ENCODE data around the gene KIAA0753. TPM values are rescaled to one million over a fixed set of nuclear protein-coding genes. Genes with fewer than 3 reads are reported as not detected.

Gene KIAA0753
- total RNA-seq, 1 donor from 2014 or later: 14.5 TPM

DNA sequence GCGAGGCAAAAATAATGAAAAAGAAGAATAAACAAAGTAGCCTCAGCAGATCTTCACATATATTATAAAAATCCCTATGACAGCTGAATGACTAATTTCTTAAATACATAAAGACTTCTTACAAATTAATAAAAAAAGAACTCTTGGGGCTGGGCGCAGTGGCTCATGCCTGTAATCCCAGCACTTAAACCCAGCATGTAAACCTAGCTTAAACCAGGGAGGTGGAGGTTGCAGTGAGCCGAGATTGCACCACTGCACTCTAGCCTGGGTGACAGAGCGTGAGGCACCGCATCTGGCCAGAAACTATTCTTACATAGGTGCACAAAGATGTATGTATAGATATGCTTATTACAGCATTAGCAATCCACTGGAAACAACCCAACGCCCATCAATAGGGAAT is 38.7 kb upstream of the KIAA0753 start:
- Mint-ChIP-seq H3K36me3 (ENCODE audit: low read depth) (no peaks in the 10 kb centered on the region), H3K9me3 (ENCODE audit: low read depth) (no peaks in the 10 kb centered on the region), H3K4me1 (ENCODE audit: low read depth) (peaks cover 2% of the 10 kb centered on the region), H3K27ac (ENCODE audit: unreplicated experiment) (no peak overlapping the region), H3K4me3 (ENCODE audit: unreplicated experiment) (no peak overlapping the region), H3K27me3 (ENCODE audit: low read depth) (peaks cover 23% of the 10 kb centered on the region)
- TF ChIP-seq, protein P1, sequence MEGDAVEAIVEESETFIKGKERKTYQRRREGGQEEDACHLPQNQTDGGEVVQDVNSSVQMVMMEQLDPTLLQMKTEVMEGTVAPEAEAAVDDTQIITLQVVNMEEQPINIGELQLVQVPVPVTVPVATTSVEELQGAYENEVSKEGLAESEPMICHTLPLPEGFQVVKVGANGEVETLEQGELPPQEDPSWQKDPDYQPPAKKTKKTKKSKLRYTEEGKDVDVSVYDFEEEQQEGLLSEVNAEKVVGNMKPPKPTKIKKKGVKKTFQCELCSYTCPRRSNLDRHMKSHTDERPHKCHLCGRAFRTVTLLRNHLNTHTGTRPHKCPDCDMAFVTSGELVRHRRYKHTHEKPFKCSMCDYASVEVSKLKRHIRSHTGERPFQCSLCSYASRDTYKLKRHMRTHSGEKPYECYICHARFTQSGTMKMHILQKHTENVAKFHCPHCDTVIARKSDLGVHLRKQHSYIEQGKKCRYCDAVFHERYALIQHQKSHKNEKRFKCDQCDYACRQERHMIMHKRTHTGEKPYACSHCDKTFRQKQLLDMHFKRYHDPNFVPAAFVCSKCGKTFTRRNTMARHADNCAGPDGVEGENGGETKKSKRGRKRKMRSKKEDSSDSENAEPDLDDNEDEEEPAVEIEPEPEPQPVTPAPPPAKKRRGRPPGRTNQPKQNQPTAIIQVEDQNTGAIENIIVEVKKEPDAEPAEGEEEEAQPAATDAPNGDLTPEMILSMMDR (IDR thresholded peaks at IDR 0.05): no peak
- DNase-seq (ENCODE audit: low spot score): peak; percentile 9

DNA sequence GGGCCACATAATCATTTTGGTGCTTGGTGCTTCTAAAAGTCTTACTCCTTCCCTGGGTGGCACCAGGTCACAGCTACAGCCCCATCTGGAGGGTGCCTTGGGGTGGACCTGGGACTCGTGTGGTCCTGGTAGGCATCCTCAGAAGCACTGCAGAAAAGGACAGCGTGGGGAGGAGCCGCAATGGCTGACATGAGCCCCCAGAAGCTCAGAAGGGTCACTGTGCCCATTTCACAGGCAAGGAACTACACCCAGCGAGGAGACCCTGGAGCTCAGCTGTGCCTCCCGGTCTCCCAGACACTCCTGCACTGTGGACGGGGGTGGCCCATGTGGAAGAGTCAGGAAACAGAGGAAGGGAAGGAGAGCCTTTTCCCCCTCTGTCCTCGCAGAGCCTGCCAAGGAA is 37.4 kb upstream of the KIAA0753 start:
- Mint-ChIP-seq H3K4me3 (ENCODE audit: unreplicated experiment) (no peak overlapping the region), H3K36me3 (ENCODE audit: low read depth) (no peaks in the 10 kb centered on the region), H3K4me1 (ENCODE audit: low read depth) (peaks cover 2% of the 10 kb centered on the region), H3K27me3 (ENCODE audit: low read depth) (peaks cover 19% of the 10 kb centered on the region), H3K9me3 (ENCODE audit: low read depth) (no peaks in the 10 kb centered on the region), H3K27ac (ENCODE audit: unreplicated experiment) (no peak overlapping the region)
- DNase-seq (ENCODE audit: low spot score): peak; percentile 67
- TF ChIP-seq, protein P1 (IDR thresholded peaks at IDR 0.05): no peak

DNA sequence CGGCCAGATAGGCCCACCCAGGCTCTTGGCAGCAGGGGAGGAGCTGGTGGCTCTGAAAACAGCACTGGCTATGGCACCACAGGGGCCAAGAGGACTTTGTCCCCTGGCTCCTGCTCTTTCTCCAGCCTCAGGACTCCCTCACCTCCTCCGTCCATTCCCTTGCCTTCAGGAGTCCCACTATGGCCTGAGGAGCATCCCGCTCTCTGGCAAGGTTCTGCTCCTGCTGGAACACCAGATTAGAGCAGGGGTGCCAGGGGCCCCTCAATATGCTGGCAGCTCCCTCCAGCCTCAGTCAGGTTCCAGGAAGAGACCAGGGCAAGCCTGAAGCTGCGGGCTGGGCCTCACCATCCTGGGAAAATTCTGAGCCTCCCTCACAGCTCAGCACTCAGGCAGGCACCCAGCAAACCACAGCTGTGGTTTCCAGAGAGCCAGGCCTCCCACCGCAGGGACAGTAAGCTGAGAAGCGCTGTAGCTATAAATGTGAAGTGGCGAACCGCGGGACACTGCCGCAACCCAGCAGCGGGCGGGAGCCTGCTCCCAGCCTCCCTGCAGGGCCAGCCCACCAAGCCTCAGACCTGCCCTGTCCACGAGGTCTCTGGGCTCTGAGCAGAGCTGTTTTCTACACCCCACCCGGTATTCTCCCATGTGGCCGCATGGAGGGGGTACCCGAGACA is 36.8 kb upstream of the KIAA0753 start:
- TF ChIP-seq, protein P1 (IDR thresholded peaks at IDR 0.05): no peak
- DNase-seq (ENCODE audit: low spot score): peak; percentile 75
- Mint-ChIP-seq H3K9me3 (ENCODE audit: low read depth) (no peaks in the 10 kb centered on the region), H3K36me3 (ENCODE audit: low read depth) (no peaks in the 10 kb centered on the region), H3K27me3 (ENCODE audit: low read depth) (peaks cover 19% of the 10 kb centered on the region), H3K4me3 (ENCODE audit: unreplicated experiment) (no peak overlapping the region), H3K4me1 (ENCODE audit: low read depth) (peaks cover 2% of the 10 kb centered on the region), H3K27ac (ENCODE audit: unreplicated experiment) (no peak overlapping the region)

DNA sequence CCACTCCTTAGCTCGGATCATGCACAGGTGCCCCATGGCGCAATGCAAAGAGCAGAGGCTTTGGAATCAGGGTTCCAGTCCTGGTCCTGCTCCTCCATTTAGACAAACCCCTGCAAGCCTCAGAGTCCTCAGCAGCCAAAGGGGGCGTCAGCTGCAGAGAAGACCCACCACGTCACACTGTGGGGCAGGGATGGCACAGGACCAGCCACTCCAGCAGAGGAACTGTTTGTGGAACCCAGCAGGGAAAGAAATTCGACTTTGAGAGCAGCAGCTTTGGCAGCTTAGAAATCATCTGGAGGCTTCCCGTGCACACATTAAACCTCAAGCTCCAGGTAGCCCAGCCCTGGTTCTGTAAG is 36.3 kb upstream of the KIAA0753 start:
- H3K4me3 Mint-ChIP-seq (ENCODE audit: unreplicated experiment): no peak overlapping the region
- no peak overlapping the region for H3K27ac Mint-ChIP-seq (ENCODE audit: unreplicated experiment)
- TF ChIP-seq, protein P1 (IDR thresholded peaks at IDR 0.05): no peak
- H3K27me3 Mint-ChIP-seq (ENCODE audit: low read depth): peaks cover 19% of the 10 kb centered on the region
- peaks cover 2% of the 10 kb centered on the region for H3K4me1 Mint-ChIP-seq (ENCODE audit: low read depth)
- H3K36me3 Mint-ChIP-seq (ENCODE audit: low read depth): no peaks in the 10 kb centered on the region
- peak; percentile 46 for DNase-seq (ENCODE audit: low spot score)
- no peaks in the 10 kb centered on the region for H3K9me3 Mint-ChIP-seq (ENCODE audit: low read depth)

DNA sequence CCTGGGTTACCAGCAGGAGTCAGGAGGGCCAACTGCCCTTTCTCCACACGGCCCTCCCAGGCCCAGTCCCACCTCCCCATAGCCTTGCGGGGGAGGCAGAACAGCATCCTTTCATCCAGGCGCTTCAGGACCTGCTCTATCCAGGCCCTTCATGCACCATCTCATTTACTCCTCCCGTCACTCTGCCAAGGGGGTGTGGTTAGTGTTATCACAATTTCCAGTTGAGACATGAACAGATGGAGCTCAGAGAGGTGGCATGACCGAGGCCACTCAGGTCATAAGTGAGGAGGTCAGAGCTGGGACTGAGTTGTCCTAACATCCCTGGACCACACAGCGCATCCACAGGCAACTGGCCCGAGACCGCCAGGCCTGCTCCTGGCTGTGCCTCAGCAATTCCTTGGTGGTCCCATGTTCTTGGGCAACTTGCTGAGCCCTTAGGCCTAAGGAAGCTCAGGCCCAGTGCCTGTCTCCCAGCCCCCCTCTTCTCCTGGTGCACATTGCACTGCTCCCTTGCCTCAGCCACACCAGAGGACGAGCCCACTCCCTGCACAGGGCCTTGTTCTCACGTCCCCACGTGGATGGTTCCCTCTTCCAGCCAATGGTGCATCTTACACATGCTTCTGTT is 34.8 kb upstream of the KIAA0753 start:
- DNase-seq (ENCODE audit: low spot score): peak; percentile 75
- Mint-ChIP-seq H3K36me3 (ENCODE audit: low read depth) (no peaks in the 10 kb centered on the region), H3K4me3 (ENCODE audit: unreplicated experiment) (no peak overlapping the region), H3K9me3 (ENCODE audit: low read depth) (no peaks in the 10 kb centered on the region), H3K4me1 (ENCODE audit: low read depth) (peaks cover 2% of the 10 kb centered on the region), H3K27ac (ENCODE audit: unreplicated experiment) (no peak overlapping the region), H3K27me3 (ENCODE audit: low read depth) (peaks cover 13% of the 10 kb centered on the region)
- TF ChIP-seq, protein P1 (IDR thresholded peaks at IDR 0.05): no peak
